Naive thymus-derived CD8-positive, alpha-beta T cell (primary cell): Measurements from ENCODE around the gene COMMD1. TPM values are rescaled to one million over a fixed set of nuclear protein-coding genes. Genes with fewer than 3 reads are reported as not detected.
"Not testable (repeated sequence)": the region's sequence is repeated elsewhere in the genome, so short reads cannot be mapped to it uniquely, and the experiment has no call there.

Experiments used
- ATAC-seq, 2 donors: fragments of 150-1000 bp; cut with Tn5 transposase in 1 of 2; sonication (Bioruptor Pico), chemical (Tn5 transposase) in 1 of 2; 1 replicate in 1 of 2; 2 replicates in 1 of 2; pipeline ENCODE4 v1.10.0; 2021; ENCODE audit warnings: mild to moderate bottlenecking in 2 of 2, moderate library complexity in 2 of 2
- POLR2A ChIA-PET: fragments of 350-600 bp; sonication (Branson Sonifier 250); formaldehyde crosslinking; loops from one replicate; lab custom pipeline; 2021; ENCODE audit warnings: antibody characterized with exemption; lab: Charles Lee
- DNase-seq, 10 donors: peaks; one replicate each; pipeline versions ENCODE4 v3.0.0 to v3.0.0-alpha.2; 2020 to 2022
- H3K27ac Mint-ChIP-seq, 10 donors: one replicate each; pipeline ENCODE4 v1.8.0; 2020 to 2022; ENCODE audit warnings: mild to moderate bottlenecking in 10 of 10, mixed read lengths in 10 of 10, moderate library complexity in 4 of 10, inconsistent platforms in 1 of 10
- H3K27me3 Mint-ChIP-seq, 5 donors: one replicate each; pipeline ENCODE4 v1.8.0; 2021 to 2022; ENCODE audit warnings: mixed read lengths in 5 of 5
- H3K36me3 Mint-ChIP-seq, 3 donors: one replicate each; pipeline ENCODE4 v1.8.0; 2020 to 2022; ENCODE audit warnings: mixed read lengths in 3 of 3, mild to moderate bottlenecking in 2 of 3, inconsistent platforms in 1 of 3
- H3K4me1 Mint-ChIP-seq, 4 donors: one replicate each; pipeline ENCODE4 v1.8.0; 2021 to 2022; ENCODE audit warnings: mixed read lengths in 4 of 4
- H3K4me3 Mint-ChIP-seq, 10 donors: one replicate each; pipeline ENCODE4 v1.8.0; 2020 to 2022; ENCODE audit warnings: mild to moderate bottlenecking in 10 of 10, mixed read lengths in 10 of 10, moderate library complexity in 6 of 10, inconsistent platforms in 1 of 10
- H3K9me3 Mint-ChIP-seq, 9 donors: one replicate each; pipeline ENCODE4 v1.8.0; 2020 to 2022; ENCODE audit warnings: mixed read lengths in 9 of 9, mild to moderate bottlenecking in 3 of 9, inconsistent platforms in 1 of 9, moderate library complexity in 1 of 9
- polyA plus RNA-seq, 3 donors: library from polyadenylated mRNA; unstranded; fragments of 300-500 nt; fragmentation: Illumina TruSeq; gene quantifications; one replicate each; pipeline ENCODE4 v1.2.3, GENCODE V29; 2021
- total RNA-seq, 8 experiments: library from RNA in 2 of 8; stranded (reverse) in 2 of 8; gene quantifications; one replicate each; pipeline ENCODE4 v1.2.3 and lab custom pipeline; 2021 to 2026

COMMD1 gene
- total and polyA plus RNA-seq, 5 experiments from 2014 or later, result 15.2 to 63.4 (median 48.4) TPM

DNA sequence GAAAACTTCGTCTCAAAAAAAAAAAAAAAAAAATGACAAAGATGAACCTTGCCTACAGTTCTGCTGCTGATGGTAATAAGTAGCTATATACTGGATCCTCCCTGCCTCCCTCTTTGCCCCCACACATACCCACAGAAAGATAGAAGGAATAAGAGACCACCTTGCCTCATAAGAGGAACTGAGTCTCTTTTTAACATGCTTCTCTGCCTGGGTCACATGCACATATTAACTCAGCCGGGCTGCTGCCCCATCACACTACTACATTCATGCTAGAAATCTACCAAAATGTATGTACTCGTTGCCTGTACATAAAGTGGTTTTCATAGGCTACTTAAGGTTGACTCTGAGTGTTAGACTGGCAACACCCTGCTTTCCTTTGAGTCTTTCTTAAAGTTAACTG lies 211.5 kb downstream of the COMMD1 start:
- peaks cover 0 to 14% (median 4%) of the 10 kb centered on the region in 3 donors for H3K36me3 Mint-ChIP-seq
- ATAC-seq (no peak), DNase-seq (no peak)
- peaks cover 5 to 39% (median 12%) of the 10 kb centered on the region in 4 donors for H3K4me1 Mint-ChIP-seq
- H3K9me3 Mint-ChIP-seq, result no peaks in the 10 kb centered on the region
- no peak overlapping the region for H3K4me3 Mint-ChIP-seq
- H3K27me3 Mint-ChIP-seq, result no peaks in the 10 kb centered on the region
- POLR2A ChIA-PET, result interaction anchor here (0.7 kb wide), 1 partner anchor 192 kb away, joined by 3 read pairs; no protein-coding TSS in a partner anchor
- no peak overlapping the region for H3K27ac Mint-ChIP-seq

DNA sequence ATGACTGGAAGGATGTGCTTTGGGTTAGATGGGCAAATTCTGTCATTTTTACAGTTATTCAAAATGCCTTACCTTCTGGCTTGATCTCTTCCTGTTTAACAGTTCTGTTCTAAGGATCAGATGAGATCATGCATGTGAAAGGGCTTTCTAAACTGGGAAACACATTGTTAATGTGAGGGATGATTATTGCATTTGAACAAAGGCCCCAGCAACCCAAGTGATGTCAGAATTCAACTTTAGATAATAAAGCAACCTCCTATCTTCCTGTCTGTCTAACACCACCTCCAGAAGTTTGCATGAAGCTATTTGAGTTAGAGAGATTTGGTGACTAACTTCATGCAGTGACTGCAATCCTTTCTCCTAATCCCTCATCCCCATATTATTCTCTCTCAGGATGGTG lies 212.7 kb downstream of the COMMD1 start:
- Mint-ChIP-seq H3K27me3 (no peaks in the 10 kb centered on the region), H3K27ac (no peak overlapping the region), H3K4me1 (peaks cover 5 to 35% (median 11%) of the 10 kb centered on the region in 4 donors), H3K9me3 (peaks cover 0 to 2% (median 0%) of the 10 kb centered on the region in 9 donors), H3K4me3 (no peak overlapping the region), H3K36me3 (peaks cover 0 to 16% (median 4%) of the 10 kb centered on the region in 3 donors)
- ATAC-seq (no peak), DNase-seq (no peak)
- POLR2A ChIA-PET, result no interaction called here

DNA sequence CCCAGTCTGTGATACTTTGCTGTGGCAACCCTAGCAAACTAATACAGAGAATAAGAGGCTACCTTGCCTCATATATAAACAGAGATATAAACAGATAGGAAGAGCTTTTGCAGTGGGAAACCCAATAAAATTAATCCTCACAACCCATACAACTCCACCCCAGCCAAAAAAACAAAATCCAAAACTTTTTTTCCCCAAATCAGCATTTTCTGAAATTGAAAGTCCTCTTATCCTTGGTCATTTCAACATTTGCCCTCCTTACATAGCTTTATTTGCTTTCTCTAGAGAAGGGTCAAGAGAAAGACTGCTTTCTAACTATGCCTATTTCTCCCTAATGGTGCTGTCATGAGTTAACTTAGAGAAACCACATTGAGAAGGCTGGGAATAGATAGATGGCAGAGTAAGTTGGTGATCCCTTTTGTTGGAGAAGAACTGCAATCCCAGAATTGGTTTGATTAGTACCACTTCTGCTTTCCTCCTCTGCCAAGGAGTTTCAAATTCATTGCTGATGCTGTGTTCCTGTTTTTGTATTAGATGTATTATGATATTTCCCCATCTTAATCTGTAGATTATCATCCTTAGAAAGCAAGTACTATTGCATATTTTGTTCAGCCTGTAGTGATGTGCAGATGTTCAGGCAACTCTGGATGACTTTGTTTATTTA lies 214.0 kb downstream of the COMMD1 start:
- Mint-ChIP-seq H3K36me3 (peaks cover 0 to 16% (median 4%) of the 10 kb centered on the region in 3 donors), H3K4me3 (no peak overlapping the region), H3K27ac (peak overlapping the region in 1 of 10 donors; percentile 3), H3K27me3 (no peaks in the 10 kb centered on the region), H3K9me3 (peaks cover 0 to 2% (median 0%) of the 10 kb centered on the region in 9 donors), H3K4me1 (peaks cover 5 to 35% (median 11%) of the 10 kb centered on the region in 4 donors)
- POLR2A ChIA-PET, result no interaction called here
- DNase-seq, result no peak
- ATAC-seq, result no peak

DNA sequence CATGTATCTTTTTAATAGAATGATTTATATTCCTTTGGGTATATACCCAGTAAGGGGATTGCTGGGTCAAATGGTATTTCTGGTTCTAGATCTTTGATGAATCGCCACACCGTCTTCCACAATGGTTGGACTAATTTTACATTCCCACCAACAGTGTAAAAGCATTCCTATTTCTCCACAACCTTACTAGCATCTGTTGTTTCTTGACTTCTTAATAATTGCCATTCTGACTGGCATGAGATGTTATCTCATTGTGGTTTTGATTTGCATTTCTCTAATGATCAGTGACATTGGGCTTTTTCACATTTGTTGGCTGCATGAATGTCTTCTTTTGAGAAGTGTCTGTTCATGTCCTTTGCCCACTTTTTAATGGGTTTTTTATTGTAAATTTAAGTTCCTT lies 220.8 kb downstream of the COMMD1 start:
- Mint-ChIP-seq H3K36me3 (peaks cover 0 to 12% (median 10%) of the 10 kb centered on the region in 3 donors), H3K4me1 (peaks cover 5 to 35% (median 13%) of the 10 kb centered on the region in 4 donors)
- DNase-seq, H3K27me3 Mint-ChIP-seq, POLR2A ChIA-PET, H3K4me3 Mint-ChIP-seq, ATAC-seq, H3K27ac Mint-ChIP-seq, H3K9me3 Mint-ChIP-seq: not testable (repeated sequence)

GRCh38 chr2:62133320-62133823 lies 227.9 kb downstream of the COMMD1 start:
- POLR2A ChIA-PET, result no interaction called here
- H3K27me3 Mint-ChIP-seq, result no peaks in the 10 kb centered on the region
- ATAC-seq, result no peak
- H3K27ac Mint-ChIP-seq, result no peak overlapping the region
- H3K4me3 Mint-ChIP-seq, result no peak overlapping the region
- peaks cover 18 to 22% (median 21%) of the 10 kb centered on the region in 3 donors for H3K36me3 Mint-ChIP-seq
- H3K9me3 Mint-ChIP-seq, result peaks cover 0 to 8% (median 1%) of the 10 kb centered on the region in 9 donors
- peaks cover 4 to 24% (median 8%) of the 10 kb centered on the region in 4 donors for H3K4me1 Mint-ChIP-seq
- DNase-seq, result no peak

DNA sequence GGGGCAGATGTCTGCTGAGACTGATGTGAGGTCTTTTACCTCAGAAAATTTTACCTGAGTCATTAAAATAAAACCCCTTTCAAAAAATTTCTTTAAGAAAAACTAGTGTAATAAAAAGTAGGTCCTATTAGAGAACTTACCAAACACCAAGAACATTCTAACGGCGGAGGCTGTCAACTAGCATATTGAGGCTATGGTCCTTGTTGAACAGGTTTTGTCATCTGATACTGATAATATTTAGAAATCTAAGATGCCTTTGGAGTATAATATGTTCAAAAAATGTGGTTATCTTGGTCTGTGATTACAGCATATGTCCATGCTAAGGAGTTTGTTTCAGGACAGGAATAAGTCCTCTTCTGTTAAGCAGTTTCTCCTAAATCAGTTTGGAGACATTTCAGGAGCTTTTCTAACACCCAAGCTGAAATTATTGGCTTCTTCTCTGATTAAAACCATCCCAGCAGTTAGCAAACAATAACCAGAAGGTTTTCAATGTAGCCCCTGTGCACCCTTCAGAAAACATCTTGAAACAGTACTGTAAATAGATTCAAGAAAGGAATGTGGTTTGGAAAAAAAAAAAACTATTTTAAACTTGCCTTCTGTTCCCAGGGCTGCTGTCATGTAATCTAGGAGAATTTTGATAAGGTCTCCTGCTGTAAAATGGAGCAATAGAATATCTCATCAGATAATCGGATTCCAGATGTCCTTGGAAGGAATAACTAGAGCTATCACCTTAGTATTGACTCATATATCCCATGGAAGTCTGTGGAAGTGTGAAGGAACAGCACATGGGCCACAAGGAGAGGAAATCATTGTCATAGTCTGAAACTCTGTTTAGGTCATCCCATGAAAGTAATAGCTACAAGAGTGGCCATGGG lies 231.7 kb downstream of the COMMD1 start:
- Mint-ChIP-seq H3K27me3 (no peaks in the 10 kb centered on the region), H3K4me3 (no peak overlapping the region), H3K36me3 (peaks cover 11 to 26% (median 20%) of the 10 kb centered on the region in 3 donors), H3K27ac (peak overlapping the region in 2 of 10 donors; percentile 7 to 22), H3K4me1 (peaks cover 0 to 11% (median 0%) of the 10 kb centered on the region in 4 donors), H3K9me3 (peaks cover 0 to 8% (median 1%) of the 10 kb centered on the region in 9 donors)
- no peak for DNase-seq
- ATAC-seq, result no peak
- POLR2A ChIA-PET, result interaction anchor here (0.5 kb wide), 1 partner anchor 15 kb away, joined by 3 read pairs; no protein-coding TSS in a partner anchor

DNA sequence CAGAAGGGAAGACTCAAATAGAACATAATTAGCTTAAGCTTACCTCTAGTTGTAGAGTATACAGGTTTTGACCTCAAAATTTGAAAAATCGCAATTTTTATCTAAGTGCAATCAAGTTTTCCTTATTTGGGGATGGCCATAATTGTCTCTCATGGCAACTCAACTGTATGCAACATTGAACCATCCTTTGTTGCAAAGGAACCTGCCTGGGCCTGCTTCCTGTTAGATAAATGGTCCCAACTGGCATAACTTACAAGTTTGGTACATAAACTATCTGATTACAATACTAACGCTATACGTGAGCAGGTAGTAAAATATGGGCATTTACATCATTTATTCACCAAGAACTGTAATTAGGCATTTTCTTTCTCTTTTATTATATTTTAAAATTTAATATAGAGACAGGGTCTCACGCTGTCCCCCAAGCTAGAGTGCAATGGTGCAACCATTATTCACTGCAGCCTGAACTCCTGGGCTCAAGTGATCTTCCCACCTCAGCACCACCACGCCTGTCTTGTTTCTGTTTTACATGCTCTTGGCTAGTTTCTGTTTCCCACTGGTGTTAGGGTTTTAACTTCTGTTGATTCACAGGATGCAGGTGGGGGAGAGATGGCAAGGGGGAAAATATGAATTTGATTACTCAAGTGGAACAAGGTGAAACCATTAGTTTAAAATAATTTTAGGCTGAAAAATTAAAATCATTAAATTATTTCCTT lies 235.1 kb downstream of the COMMD1 start:
- H3K27ac Mint-ChIP-seq, result peak overlapping the region in 1 of 10 donors; percentile 46
- H3K27me3 Mint-ChIP-seq, result no peaks in the 10 kb centered on the region
- POLR2A ChIA-PET, result no interaction called here
- ATAC-seq, result no peak
- H3K4me3 Mint-ChIP-seq, result no peak overlapping the region
- H3K9me3 Mint-ChIP-seq, result no peaks in the 10 kb centered on the region
- no peak for DNase-seq
- peaks cover 0 to 22% (median 0%) of the 10 kb centered on the region in 4 donors for H3K4me1 Mint-ChIP-seq
- peaks cover 3 to 20% (median 5%) of the 10 kb centered on the region in 3 donors for H3K36me3 Mint-ChIP-seq

- Mint-ChIP-seq H3K27me3 (no peaks in the 10 kb centered on the region), H3K4me3 (no peak overlapping the region), H3K4me1 (peaks cover 0 to 28% (median 0%) of the 10 kb centered on the region in 4 donors), H3K9me3 (no peaks in the 10 kb centered on the region), H3K27ac (peak overlapping the region in 1 of 10 donors; percentile 14), H3K36me3 (peaks cover 0 to 14% (median 0%) of the 10 kb centered on the region in 3 donors)
- POLR2A ChIA-PET, result no interaction called here
- ATAC-seq (no peak), DNase-seq (no peak)
Measured at GRCh38 chr2:62141142-62141740, 235.8 kb downstream of the COMMD1 start.

DNA sequence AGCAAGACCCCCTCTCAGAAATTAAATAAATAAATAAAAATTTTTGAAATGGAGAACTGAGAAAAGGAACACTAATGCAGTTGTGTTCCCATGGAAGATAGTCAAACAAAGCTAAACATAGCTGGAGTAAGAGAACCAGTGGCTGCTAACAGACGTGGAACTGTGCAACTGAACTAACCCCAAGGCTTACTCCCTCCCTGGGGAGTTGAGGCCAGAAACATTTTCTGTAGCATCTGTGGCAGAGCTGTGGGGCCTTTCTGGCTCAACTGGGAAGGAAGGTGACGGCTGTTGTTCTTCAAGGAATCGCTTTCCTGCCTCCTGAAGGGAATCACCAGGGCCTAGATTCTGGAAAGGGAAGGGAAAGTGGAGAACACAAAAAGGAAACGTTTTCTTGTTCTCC lies 236.6 kb downstream of the COMMD1 start:
- no peak overlapping the region for H3K27ac Mint-ChIP-seq
- peaks cover 0 to 9% (median 0%) of the 10 kb centered on the region in 3 donors for H3K36me3 Mint-ChIP-seq
- no peak for ATAC-seq
- peaks cover 4 to 36% (median 7%) of the 10 kb centered on the region in 4 donors for H3K4me1 Mint-ChIP-seq
- no peak for DNase-seq
- H3K4me3 Mint-ChIP-seq, result no peak overlapping the region
- H3K9me3 Mint-ChIP-seq, result no peaks in the 10 kb centered on the region
- POLR2A ChIA-PET, result no interaction called here
- no peaks in the 10 kb centered on the region for H3K27me3 Mint-ChIP-seq

DNA sequence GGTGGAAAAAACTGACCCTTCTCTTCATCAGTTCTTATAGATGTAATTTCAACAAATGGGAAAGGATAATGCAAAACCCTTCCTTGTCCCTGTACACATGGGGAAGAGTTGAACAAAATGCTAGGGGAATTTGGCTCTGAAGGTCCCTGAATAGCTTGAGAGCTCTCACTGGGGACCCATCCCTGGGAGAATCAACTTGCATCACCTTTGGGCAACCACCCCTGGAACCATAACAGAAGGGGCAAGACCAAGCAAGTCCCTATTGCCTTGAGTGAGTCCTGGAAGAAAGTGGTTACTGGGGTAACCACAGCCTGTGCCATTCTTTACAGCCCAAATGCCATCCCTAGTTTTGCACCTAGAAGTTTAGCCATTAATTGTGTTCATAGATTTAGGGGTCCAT lies 238.2 kb downstream of the COMMD1 start:
- H3K4me3 Mint-ChIP-seq, result no peak overlapping the region
- DNase-seq (no peak), ATAC-seq (no peak)
- POLR2A ChIA-PET, result no interaction called here
- H3K9me3 Mint-ChIP-seq, result no peaks in the 10 kb centered on the region
- peaks cover 0 to 5% (median 0%) of the 10 kb centered on the region in 3 donors for H3K36me3 Mint-ChIP-seq
- no peak overlapping the region for H3K27ac Mint-ChIP-seq
- H3K4me1 Mint-ChIP-seq, result peaks cover 7 to 44% (median 9%) of the 10 kb centered on the region in 4 donors
- H3K27me3 Mint-ChIP-seq, result no peaks in the 10 kb centered on the region

DNA sequence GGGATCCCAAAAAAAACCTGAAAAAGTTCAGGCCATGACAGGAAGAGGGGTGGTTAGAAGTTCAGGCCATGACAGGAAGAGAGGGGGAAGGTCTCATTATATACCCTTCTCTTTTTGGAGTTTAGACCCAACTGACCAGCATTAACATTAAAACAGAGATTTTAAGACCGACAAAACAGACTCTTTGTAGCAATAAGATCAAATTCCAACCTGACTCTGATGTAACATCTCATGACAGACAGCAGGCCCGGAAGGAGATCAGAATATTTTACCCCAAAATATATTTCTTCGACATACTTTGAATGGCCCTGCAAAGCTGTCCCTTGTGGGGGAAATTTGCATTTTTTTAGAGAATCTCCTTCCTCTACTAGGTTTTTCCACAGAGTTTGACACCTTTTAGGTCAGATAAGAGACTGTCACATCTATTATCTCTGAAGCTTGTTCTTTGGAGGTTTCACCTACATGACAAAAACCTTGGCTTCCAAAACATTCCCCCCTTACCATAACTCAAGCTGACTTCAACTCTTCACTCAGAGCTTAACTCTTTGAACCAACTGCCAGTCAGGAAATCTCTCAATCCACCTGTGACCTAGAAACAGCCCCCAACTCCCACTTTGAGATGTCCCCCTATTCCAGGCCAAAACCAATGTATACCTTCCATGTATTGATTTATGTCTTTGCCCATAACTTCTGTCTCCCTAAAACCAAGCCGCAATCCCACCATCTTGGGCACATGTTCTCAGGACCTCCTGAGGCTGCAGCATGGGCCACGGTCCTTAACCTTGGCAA lies 239.4 kb downstream of the COMMD1 start:
- ATAC-seq, result no peak
- Mint-ChIP-seq H3K4me3 (no peak overlapping the region), H3K36me3 (peaks cover 0 to 5% (median 0%) of the 10 kb centered on the region in 3 donors), H3K4me1 (peaks cover 7 to 44% (median 9%) of the 10 kb centered on the region in 4 donors), H3K27ac (peak overlapping the region in 6 of 10 donors; percentile 17 to 59 (median 28)), H3K27me3 (no peaks in the 10 kb centered on the region), H3K9me3 (no peaks in the 10 kb centered on the region)
- no peak for DNase-seq
- POLR2A ChIA-PET, result no interaction called here
